ENCODE measurements around the gene C1QTNF7.

C1QTNF7 gene

DNA sequence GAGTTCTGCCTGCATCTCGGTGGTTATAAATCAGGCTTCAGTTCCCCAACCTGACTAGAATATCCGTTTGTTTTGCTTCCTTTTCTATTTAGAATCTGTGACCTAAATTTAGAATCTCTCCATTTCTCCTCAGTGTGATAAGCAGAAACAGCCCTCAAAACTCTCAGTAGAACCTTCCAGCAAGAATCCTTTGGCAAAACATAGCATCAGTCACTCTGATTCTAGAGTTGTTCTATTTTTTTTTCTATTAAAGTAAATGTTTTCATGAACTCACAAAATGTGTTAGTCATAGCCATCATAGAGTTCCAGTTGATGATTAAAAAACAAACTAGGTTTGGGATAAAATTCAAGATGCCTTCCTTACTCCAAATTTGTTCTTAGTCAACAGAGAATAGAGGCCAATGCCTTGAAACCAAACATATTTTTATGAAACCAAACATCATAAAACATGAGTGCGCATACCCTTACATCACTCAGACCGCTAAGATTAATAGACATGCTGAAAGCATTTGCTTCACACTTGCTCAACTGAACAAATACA, 13.2 kb upstream of the C1QTNF7 start:
- DNase-seq (ENCODE audit: low read depth) = no peak

DNA sequence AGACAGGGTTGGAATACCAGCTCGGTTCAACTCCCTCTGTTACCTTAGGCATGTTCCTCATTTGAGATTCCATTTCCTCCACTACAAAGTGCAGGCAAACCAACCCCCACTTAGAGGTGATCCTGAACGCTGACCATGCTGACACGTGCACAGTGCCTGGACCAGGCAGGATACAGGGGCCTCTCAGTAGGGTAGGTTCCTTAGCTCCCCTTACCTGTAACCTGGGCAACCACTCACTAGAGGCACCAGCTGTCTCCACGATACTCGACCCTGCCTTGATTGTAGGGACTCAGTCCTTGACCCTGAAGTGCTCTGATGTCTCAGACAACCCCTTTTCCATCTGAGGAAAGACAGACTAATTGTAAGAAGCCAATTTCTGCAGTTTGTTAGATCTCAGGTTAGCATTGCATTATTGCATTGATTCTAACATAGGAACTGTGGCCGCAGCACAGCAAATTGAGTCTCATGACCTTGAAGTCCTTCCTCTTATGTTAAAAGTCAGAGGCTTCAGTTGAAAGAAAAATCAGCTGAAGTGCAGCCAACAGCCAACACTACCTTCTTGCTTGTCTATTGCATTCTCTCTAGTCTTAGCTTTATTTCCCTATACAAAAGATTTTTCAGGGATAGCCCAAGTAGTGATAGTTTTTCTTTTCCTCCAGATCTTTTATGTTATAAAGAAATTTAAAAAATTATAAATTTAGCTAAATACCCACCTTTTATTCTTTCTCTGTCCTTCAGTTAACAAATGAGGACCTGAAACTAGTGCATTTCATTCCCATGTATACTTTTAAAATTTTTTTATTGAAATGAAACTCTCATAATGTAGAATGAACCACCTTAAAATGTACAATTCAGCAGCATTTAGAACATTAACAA, 11.2 kb upstream of the C1QTNF7 start:
- no peak for DNase-seq (ENCODE audit: low read depth)

DNA sequence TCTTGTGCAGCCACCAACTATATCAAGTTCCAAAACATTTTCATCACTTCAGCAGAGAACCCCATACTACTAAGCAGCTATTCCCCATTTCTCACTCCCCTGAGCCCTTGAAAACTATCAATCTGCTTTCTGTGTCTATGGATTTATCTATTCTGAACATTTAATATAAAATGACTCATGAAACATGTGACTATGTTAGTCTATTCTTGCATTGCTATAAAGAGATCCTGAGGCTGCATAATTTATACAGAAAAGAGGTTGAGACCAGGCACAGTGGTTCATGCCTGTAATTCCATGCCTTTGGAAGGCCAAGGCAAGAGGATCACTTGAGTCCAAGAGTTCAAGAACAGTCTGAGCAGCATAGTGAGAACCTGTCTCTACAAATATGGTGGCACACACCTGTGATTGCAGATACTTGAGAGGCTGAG, 10.6 kb upstream of the C1QTNF7 start:
- DNase-seq (ENCODE audit: low read depth) = no peak

DNA sequence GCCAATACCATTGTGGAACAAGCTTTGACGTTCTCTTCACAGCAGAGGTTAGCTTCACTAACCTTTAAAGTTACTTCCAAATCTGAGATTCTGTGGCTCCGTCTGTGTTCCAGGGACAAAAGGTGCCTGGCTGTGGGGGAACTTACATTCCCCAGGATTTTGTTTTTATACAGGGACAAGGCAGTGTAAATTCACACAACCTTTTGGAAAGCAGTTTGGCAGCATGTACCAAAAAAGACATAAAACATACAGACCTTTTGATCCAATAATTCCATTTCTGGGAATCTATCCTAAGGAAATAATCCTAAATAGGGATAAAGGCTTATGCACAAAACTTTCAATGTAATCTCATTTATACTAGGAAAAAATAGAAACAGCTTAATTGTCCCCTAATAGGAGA, 8.9 kb upstream of the C1QTNF7 start:
- DNase-seq (ENCODE audit: low read depth) = no peak

DNA sequence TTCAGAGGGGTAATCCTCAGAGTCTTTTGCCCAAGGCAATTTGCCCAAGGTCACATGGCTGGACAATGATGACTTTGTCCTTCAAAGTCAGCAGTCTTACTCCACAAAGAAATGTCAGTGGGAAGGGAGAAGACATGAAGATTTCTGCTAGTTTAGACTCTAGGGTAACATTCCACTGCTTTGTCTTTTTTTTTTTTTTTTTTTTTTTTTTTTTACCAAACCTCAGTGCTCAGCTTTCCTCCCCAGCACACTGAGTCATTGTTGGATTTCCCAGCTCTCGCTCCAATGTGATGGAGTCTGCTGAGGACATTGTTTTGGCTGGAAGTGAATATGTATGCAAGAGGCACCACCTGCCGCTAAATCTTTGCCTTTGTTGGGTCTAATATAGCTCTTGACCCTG, 7.2 kb upstream of the C1QTNF7 start:
- no peak for DNase-seq (ENCODE audit: low read depth)

DNA sequence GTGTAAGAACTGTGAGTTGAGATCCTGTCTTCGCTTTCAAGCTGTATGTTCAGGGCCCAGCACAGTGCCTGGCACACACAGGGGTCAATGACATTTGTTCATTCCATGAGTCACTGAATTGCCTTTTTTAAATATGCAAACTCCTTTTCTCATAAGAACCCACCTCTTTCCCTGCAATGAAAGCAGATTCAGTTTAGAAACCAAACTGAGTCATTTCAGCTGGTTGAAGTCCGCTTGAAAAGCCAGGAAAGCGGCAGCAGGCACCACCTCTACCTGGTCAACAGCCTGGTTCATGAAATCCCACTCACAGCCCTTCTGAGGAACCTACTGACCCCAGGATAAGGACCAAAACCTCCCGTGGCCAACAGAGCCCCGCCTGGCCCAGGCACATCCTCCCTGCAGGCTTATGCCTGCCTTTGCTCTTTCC, 4.5 kb upstream of the C1QTNF7 start:
- DNase-seq (ENCODE audit: low read depth) = no peak

DNA sequence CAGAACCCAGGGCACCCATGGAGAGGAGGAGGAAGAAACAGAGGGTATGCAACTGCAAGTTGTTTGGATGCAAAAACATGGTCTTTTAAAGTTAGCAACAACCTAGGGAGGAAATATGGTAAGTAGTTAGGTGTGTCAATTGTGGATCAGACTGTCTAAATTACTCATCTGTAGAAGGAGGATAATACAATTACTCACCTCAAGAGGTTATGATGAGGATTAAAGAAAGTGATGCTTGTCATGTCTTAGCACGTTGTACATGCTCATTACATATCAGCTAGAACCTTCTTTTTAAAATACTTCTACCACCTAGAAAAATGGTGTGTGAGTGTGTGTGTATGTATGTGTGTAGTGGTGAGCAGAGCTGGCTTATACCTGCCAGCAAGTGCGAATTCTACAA, 2.3 kb upstream of the C1QTNF7 start:
- DNase-seq (ENCODE audit: low read depth) = no peak

DNA sequence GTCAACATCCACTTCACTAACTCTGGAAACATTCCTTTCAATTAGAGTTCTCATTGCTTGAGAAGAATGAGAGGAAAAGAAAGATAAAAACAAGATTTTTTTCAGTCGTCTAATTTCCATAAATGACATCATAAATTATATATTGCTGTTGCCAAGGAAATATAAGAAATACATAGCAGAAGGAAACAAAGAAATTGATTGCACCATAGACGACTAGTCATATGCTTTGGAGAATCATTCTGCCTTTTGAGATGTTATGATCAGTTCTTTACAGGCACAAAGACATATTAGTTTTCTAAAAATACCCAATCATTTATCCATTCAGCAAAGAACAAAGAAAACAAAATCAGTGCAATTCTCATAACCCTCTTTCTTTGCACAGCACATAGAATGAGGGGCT, 672 bp upstream of the C1QTNF7 start:
- DNase-seq (ENCODE audit: low read depth) = no peak

DNA sequence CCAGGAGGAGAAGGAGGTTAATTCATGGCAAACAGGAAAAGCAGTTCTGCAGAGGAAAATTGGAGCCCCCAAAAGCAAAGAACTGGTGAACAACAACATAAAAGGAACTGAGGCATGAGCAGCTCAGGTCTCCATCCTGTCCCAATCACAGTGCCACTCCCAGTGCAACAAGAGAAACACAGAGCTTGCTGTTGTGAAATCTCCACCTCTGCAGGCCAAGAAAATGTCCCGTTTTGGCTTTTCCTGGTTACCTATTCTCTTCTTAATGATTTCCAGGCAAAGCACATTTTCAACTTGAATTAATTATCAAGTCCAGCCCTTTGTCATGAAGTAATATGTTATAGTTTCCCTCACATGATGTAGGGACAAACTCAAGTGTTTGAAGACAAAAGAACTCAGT, 778 bp downstream of the C1QTNF7 start:
- DNase-seq (ENCODE audit: low read depth) = no peak

DNA sequence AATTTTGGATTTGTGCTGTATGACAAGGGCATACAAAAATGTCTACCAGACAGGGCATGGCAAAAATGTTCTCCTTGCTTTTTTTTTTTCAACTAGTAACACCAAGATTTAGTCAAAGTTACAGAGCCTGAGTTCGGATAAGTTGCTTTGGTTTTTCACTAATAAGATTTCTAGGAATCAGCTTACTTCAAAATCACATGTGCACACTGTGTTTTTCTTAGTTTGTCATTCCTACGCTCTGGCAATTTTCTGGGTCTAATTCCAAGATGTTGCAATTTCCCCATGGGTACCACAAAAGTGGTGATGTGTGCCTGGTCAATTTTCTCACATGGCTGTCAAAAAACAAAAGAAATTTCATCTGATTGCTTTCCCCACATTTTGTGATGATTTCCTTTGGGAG, 6.3 kb downstream of the C1QTNF7 start:
- DNase-seq (ENCODE audit: low read depth) = no peak

DNA sequence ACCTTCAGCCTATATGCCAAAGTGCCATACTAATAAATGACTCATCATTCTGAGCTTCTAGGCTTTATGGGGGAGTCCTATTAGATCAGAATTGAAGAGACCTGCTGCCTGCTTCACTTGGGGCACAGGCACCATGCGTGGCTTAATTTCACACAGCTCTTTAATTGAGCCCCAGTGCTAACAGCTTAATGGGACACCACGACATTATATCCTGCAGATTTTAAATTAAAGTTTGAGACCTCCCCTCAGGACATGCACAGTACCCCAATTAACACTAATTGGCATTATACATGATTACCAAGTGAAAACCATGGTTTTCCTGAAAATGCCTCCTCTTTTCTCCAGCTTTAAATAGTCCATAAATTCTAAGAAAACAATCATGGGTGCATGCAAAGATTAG, 6.8 kb downstream of the C1QTNF7 start:
- DNase-seq (ENCODE audit: low read depth) = no peak

DNA sequence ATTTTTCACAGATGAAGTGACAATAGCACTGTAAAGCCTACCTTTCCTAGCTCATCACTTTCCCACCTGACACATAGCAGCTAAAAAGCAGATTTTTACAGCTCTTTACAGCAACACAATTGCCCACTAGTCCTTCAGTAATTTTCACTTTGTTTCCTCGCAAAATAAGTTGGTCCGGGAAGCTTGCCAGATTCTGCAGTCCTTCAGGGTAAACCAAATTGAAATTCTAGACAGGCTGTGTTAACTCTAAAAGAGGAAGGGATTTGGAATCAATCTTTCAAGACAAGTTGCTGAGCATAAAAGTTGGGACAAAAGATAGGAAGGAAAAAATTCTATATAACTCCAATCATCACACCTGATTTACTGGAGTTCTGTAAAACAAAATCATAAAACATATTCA, 8.7 kb downstream of the C1QTNF7 start:
- no peak for DNase-seq (ENCODE audit: low read depth)

DNA sequence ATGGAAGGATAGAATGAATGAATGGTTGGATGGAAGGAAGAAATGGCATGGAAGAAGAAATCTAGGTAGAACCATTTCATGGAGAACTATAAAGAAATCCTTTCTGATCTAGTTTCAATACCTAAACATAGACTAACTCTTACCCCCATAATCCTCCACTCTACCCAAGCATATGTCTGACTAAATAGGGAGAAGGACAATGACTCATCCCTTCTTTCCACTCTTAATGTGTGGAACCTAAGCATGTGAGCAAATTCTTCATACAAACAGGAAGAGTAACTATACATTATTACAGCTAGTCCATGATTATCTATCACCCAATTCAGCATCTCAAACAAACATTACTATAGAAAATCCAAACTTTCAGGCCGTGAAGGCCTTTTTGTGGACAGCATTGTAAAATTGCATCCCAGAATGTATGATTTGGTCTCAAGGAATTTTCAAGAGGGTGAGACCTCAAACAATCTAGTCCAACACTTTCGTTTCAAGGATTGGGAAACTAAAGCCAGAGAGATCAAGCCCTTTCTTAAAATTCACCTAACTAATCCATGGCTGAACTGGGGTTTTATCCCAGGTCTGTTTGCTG, 11.2 kb downstream of the C1QTNF7 start:
- no peak for DNase-seq (ENCODE audit: low read depth)

DNA sequence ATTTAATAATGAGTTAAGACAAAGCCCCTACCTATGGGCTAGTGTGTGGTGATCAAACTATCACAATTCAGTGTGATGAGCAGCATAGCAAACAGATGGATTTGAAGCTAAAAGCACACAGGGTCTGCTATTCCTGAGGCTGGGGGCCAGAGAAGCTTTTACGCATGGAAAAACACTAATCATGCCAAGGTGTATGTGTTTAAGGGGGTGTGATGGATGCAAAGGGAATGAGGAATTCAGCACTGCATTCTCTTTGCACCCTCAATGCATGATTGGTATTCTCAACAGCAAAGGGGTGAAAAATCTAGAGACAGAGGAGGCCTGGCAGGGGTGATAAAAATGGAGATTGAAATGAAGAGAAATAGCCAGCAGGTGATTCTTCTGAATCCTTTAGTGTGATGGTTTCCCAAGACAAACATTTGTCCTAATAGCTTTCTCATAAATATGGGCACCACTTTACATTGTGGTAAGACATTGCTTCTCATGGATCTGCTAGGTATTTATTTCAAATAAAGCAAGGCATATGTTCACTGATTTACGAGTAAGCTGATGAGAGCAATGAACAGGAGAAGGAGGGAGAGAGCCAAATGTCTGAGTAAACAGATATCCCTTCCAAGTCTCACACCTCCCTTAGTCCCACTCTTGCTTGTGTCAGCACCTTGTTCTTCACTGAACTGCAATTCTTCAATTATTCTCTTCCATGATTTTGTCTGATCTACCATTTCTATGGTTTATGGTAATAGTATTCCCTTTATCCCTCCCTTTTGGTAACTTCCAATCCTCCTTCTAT, 15.7 kb downstream of the C1QTNF7 start:
- no peak for DNase-seq (ENCODE audit: low read depth)

DNA sequence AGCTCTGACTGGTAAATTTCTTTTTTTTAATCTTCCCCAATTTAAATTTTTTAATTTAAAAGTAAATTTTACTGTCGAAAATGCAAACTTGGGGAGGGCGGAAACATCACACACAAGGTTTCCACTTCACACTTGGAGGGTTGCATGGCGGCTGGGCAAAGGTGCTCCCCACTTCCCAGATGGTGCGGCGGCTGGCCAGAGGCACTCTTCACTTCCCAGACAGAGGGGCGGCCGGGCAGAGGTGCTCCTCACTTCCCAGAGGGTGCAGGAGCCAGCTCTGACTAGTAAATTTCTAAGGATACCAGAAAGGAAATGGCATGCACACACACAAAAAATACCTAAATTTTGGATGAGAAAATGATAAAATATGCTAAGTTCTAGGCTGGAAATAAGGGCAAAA, 16.4 kb downstream of the C1QTNF7 start:
- DNase-seq (ENCODE audit: low read depth) = no peak

DNA sequence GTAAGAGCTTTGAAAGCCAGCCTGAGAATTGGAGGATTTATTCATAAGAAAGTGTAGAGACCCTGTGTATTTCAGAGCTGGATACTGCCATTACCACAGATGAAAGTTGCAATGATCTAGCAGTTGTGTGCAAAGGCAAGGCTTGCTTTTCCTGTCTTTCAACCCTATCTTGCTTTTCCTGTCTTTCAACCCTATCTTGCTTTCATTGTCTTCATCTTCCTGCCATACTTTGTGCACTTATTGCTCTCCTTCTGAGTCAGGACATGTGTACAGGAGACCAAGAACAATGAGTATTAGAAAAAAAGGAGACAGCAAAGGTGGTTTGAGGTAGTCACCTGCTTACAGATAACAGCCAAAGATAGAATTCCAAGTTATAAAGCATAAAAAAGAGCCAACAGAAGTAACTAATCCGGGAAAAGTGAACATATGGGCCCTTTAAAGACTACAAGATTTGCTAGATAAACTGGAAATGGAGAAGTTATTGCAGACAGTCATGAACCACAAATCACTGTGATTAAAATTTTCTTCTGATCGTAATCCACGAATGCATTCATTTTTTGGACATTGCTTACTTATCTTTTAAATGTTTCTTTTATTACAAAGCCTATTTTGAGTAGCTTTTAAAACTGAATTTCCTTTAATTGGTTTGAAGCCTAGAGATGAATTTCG, 17.2 kb downstream of the C1QTNF7 start:
- no peak for DNase-seq (ENCODE audit: low read depth)

DNA sequence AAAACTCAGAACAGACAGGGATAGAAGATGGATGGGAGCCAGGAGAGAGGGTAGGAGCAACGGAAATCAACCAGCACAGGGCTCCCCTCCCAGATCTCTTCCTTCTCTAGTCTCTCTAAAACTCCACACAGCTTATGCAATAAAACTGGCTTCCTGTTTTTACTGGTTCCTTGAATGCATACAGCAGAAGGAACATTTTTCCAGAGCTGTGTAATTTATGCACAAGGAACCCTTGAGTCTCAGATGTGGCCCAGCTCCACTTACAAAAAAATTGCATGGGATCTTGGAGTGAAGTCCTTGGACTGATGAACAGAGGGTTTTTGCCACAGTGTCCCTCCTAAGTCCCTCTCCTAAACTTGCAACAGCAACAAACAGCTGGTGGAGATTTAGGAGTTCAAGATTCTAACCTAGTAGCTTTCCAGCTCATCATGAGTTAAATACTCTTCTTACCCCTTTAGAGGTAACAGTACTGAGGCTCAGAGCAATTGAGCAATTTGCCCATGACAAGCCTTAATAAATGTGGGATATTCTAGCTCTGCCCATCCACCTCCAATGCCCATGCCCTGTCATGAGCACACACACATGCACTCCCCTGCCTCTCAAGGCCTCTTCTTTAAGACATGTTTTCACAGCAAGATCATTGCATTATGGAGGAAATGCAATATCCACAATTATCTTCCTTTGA, 23.5 kb downstream of the C1QTNF7 start:
- DNase-seq (ENCODE audit: low read depth) = no peak

DNA sequence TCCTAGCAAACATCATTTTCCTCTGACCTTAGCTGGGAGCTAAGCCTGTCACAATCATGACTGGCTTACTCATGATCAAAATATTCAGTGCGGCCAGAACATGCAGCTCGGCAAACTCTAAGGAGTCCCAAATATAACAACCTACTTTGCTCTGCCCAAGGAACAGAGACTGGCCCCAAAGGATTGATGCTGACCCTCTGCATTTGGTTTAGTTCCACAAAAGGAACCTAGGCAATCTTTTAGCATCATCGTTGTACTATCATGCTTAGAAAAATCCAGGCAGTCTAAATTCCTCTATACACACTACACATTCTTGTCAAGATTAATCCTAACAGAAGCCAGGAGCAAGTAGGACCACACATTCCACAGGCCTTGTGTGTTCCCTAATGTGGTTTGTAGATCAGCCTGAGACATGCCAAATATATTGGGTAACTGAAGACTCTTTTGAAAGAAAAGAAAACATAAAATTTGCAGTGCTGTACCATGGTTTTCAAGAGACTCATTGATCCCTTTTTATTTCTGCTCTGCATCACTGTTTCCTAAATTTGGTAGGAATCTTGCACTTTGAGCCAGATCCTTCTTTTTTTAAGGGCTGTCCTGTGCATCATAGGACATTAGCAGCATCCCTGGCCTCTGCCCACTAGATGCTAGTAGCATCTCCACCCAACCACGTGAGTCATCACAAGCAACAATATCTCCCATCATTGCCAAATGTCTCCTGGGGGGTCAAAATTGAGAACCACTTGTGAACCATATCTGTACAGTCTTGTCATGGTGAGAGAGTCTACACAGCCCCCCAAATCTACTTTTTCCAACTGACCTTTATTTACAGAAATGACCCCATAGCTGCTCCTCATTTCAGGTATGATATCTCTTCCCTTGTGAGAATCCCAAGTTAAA, 24.3 kb downstream of the C1QTNF7 start:
- no peak for DNase-seq (ENCODE audit: low read depth)

DNA sequence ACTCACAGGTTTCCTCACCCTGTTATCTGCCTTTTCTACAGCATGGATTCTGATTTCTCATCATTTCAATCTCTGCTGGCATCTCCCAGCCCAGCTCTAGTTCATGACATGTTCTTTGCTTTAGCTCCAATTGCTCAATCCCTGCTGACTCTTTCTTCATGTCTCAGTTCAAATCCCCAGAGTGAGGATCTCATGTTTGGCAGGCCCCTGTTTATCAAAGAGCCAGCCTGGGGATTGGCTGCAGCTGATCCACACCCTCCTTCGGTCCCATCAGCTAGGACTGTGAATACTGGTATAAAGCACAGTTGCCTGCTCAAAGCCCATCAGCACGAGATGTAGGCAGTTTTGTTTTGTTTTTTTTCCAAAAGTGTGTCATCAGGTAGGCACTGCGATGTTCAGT, 27.5 kb downstream of the C1QTNF7 start:
- DNase-seq (ENCODE audit: low read depth) = no peak

DNA sequence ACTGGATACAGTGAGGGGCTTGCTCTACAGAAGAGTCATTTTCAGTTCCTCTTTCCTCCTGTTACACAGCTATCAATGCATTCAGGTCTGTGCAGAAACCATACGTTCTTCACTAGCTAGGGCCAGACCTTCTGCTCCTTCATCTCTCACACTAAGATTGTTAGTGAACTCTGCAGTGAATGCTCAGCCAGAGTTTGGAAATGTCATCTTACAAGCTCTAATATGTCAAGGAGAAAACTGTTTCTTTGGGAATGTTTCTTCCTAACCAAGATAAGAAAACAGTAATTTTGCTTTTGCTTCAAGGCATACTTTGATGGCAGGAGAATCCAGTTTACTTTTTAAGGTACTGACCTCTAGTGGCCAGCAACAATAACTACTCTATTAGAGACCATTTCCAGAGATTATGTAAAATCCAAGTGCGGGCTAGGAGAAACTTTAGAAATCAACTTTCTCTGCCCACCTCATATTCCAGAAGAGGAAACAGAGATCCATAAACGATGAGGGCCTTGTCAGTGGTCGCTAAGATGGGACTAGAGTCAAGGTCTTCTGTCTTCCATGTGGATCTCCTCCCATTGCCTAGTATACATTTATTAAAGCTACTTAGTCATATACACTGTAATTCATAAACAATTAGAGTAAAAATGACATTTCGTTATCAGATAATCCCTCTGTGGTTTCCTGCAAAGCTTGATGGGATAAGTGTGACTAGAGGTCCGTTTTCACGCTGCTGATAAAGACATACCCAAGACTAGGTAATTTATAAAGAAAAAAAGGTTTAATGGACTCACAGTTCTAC, 29.8 kb downstream of the C1QTNF7 start:
- no peak for DNase-seq (ENCODE audit: low read depth)

All from activated T-cell treated with anti-CD3 and anti-CD28 coated beads for 48 hours (primary cell).